ENCODE measurements around the gene GAK.

GAK gene

GRCh38 chr4:955931-956381, 23.8 kb upstream of the GAK start:
- TF ChIP-seq CTCF (conservative IDR thresholded peaks at IDR 0.05; ENCODE audit: low read depth, low read length), result no peak
- DNase-seq (ENCODE audit: low read depth), result no peak
- H3K4me3 ChIP-seq (ENCODE audit: low read depth, low read length), result no peak overlapping the region

- TF ChIP-seq CTCF (conservative IDR thresholded peaks at IDR 0.05; ENCODE audit: low read depth, low read length), result no peak
- no peak for DNase-seq (ENCODE audit: low read depth)
- H3K4me3 ChIP-seq (ENCODE audit: low read depth, low read length), result no peak overlapping the region
These were observed 23.2 kb upstream of the GAK start for GRCh38 chr4:955161-955921.

- H3K4me3 ChIP-seq (ENCODE audit: low read depth, low read length), result no peak overlapping the region
- DNase-seq (ENCODE audit: low read depth), result no peak
- TF ChIP-seq CTCF (conservative IDR thresholded peaks at IDR 0.05; ENCODE audit: low read depth, low read length), result no peak
These were observed 22.3 kb upstream of the GAK start for GRCh38 chr4:954211-955020.

- no peak for TF ChIP-seq CTCF (conservative IDR thresholded peaks at IDR 0.05; ENCODE audit: low read depth, low read length)
- no peak overlapping the region for H3K4me3 ChIP-seq (ENCODE audit: low read depth, low read length)
- no peak for DNase-seq (ENCODE audit: low read depth)
These were observed 21.4 kb upstream of the GAK start for GRCh38 chr4:953574-953915.

GRCh38 chr4:952881-953573, 20.9 kb upstream of the GAK start:
- H3K4me3 ChIP-seq (ENCODE audit: low read depth, low read length), result no peak overlapping the region
- no peak for DNase-seq (ENCODE audit: low read depth)
- no peak for TF ChIP-seq CTCF (conservative IDR thresholded peaks at IDR 0.05; ENCODE audit: low read depth, low read length)

- H3K4me3 ChIP-seq (ENCODE audit: low read depth, low read length), result no peak overlapping the region
- no peak for DNase-seq (ENCODE audit: low read depth)
- TF ChIP-seq CTCF (conservative IDR thresholded peaks at IDR 0.05; ENCODE audit: low read depth, low read length), result no peak
These were observed 19.7 kb upstream of the GAK start for GRCh38 chr4:951594-952468.

Measured in choroid plexus epithelial cell (primary cell).